Measurements from ENCODE around the gene TRAF2.
"Not testable (repeated sequence)": the region's sequence is repeated elsewhere in the genome, so short reads cannot be mapped to it uniquely, and the experiment has no call there.

The TRAF2 gene

DNA sequence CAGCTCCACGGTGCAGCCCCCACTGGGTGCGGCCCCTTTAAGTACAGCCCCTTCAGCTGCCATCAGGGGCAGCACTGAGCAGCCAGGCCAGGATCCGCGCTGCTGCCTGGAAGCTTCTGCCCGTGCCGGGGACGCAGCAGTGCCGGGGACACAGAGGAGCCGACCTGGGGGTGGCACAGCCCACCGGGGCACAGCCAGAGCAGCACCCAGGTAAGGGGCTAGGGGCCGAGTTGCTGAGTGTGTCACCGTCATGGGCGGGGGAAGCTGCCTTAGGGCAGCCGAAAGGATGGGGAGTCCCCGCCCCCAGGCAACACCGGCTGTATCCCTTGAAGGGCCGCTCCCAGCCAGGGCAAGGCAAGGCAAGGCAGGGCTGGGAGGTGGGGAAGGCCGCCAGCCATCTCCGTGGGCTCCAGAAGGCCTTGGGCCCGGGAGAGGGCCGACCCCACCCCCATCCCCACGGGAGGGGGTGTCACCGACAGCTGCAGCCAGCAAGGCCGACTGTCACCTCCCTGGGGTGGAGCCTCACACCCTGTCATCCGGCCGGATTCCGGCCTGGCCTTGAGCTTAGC lies 43.9 kb upstream of the TRAF2 start, which contains the start of gene AJM1:
AJM1 (plus strand) TSS at position 99 of the 569 bp plus-strand sequence. CDS start 1,937 bp downstream, outside the sequence.
- not testable (repeated sequence) for H3K4me1 ChIP-seq (ENCODE audit: insufficient read depth, low read length)

DNA sequence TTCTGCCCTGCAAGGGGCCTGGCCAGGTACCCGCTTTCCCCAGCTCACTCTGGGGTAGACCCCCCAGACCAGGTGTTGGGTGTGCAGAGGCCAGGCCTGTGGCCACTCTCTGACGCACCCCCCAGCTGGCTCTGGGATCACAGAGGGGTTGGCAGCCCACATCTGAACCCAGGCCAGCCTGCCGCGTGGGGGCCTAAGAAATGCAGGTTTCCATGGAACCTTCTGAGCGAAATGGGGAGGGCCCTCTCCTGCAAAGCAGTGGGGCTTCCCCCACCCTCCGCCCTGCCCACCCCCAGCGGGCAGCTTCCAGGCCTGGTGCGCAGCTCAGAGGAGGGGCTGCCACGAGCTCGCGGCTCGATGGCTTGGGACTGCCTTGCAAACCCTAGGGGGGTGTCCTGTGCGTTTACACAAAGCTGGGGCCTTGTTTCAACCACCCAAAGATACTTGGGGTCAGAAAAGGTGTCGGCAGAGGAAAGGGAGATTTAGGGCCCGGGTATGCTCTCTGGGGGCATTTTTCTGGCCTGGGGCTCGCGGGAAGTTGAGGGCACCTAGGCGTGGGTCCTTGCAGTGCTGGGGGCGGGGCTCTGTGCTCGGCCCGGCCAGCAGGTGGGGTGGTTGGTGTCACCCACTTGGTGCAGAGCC lies 43.0 kb upstream of the TRAF2 start:
- H3K36me3 ChIP-seq (ENCODE audit: insufficient read depth, low read length), result peaks cover 13% of the 10 kb centered on the region
- H3K27me3 ChIP-seq (ENCODE audit: insufficient read depth, low read length); H3K27ac ChIP-seq (ENCODE audit: low read depth, low read length); H3K4me3 ChIP-seq (ENCODE audit: low read length); H3K9me3 ChIP-seq (ENCODE audit: insufficient read depth, low read depth, low read length); H3K4me1 ChIP-seq (ENCODE audit: insufficient read depth, low read length); H3K9ac ChIP-seq (ENCODE audit: low read depth, low read length): not testable (repeated sequence)
- WGBS, result 59% methylated on average over 21 of the region's 21 CpGs

More for the DNA sequence above, 43.9 kb upstream of the TRAF2 start, which contains the start of gene AJM1:
- Histone ChIP-seq H3K4me3 (ENCODE audit: low read length) (peak within 1 kb of the TSS; percentile 28), H3K36me3 (ENCODE audit: insufficient read depth, low read length) (peaks cover 13% of the 10 kb centered on the region), H3K27ac (ENCODE audit: low read depth, low read length) (peak within 1 kb of the TSS; percentile 49; the same call in 1 of the 2 replicates)
- H3K27me3 ChIP-seq (ENCODE audit: insufficient read depth, low read length); H3K9me3 ChIP-seq (ENCODE audit: insufficient read depth, low read depth, low read length); H3K9ac ChIP-seq (ENCODE audit: low read depth, low read length): not testable (repeated sequence)
- WGBS, result 4% methylated on average over 19 of the region's 27 CpGs

DNA sequence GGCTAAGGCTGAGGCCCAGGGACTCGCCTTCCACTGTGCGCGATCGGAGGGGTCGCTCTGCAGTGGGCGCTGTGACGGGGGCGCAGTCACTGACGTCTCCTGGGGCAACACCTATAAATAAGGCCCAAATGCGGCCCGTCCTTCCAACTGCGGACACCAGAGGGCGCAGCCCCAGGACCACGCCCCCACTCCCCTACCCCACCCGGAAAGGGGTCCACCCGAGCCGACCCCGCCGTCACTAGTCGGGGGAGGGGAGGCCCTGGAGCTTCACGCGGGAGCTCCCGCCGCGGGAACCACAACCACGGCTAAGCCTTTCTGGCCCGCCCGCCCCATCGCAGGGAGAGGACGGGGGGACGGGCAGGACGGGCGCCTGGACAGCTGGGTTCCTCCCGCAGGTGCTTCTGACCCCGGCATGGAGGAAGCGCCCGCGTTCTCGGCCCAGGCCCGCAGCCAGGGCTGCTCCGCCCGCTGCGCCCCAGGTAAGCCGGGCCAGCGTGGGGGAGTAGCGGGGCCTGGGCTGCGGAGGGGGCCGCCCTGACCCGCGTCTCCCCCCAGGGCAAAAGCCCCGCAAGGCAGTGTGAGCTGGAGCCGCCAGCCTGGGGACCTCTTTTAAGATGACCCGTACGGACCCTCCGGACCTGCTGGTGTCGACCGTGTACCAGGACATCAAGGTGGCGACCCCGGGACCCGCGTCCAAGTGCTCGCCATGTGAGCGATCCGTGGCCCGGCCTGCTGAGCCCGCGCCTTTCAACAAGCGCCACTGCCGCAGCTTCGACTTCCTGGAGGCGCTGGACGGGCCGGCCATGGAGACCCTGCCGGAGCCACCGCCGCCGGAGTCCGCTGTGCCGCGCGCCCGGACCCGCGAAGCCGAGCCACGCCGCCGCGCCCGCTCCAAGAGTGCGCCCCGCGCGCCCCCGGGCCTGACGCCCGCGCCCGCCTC lies 42.2 kb upstream of the TRAF2 start:
- peaks cover 11% of the 10 kb centered on the region for H3K36me3 ChIP-seq (ENCODE audit: insufficient read depth, low read length)
- not testable (repeated sequence) for H3K4me3 ChIP-seq (ENCODE audit: low read length); H3K27ac ChIP-seq (ENCODE audit: low read depth, low read length); H3K4me1 ChIP-seq (ENCODE audit: insufficient read depth, low read length); H3K9me3 ChIP-seq (ENCODE audit: insufficient read depth, low read depth, low read length); H3K27me3 ChIP-seq (ENCODE audit: insufficient read depth, low read length); H3K9ac ChIP-seq (ENCODE audit: low read depth, low read length)
- 56% methylated on average over 99 of the region's 99 CpGs for WGBS

DNA sequence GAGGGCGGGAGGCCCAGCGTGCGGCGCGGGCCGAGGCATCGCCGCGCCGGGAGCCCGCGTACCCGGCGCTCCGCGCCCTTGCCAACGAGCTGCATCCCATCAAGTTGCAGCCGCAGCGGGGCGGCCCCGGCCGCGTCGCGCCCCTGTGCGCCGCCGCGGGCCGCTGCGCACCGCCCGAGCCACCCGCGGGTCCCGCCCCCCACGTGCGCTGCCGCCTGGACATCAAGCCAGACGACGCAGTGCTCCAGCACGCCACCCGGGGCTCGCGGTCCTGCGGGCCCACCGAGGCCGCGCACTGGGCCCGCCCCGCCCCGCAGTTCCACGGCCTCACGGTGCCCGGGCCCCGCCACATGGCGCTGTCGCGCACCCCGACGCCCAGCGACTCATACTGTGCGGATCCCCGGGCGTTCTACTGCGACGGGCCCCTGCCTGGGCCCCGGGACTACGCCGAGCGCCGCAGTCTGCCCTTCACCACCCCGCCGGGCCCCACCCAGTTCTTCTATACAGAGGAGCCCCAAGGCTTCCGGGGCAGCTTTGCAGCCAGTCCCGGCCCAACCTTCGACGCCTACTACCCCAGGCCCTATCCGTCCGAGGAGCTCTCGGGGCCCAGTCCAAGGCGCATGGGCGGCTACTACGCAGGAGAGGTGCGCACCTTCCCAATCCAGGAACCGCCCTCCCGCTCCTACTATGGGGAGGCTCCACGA lies 41.4 kb upstream of the TRAF2 start:
- Histone ChIP-seq H3K9ac (ENCODE audit: low read depth, low read length) (no peak overlapping the region), H3K36me3 (ENCODE audit: insufficient read depth, low read length) (peaks cover 3% of the 10 kb centered on the region), H3K4me3 (ENCODE audit: low read length) (no peak overlapping the region), H3K27ac (ENCODE audit: low read depth, low read length) (no peak overlapping the region), H3K4me1 (ENCODE audit: insufficient read depth, low read length) (peaks cover 9% of the 10 kb centered on the region; the same call in 1 of the 2 replicates), H3K9me3 (ENCODE audit: insufficient read depth, low read depth, low read length) (no peaks in the 10 kb centered on the region), H3K27me3 (ENCODE audit: insufficient read depth, low read length) (peaks cover 5% of the 10 kb centered on the region)
- 82% methylated on average over 88 of the region's 88 CpGs for WGBS

DNA sequence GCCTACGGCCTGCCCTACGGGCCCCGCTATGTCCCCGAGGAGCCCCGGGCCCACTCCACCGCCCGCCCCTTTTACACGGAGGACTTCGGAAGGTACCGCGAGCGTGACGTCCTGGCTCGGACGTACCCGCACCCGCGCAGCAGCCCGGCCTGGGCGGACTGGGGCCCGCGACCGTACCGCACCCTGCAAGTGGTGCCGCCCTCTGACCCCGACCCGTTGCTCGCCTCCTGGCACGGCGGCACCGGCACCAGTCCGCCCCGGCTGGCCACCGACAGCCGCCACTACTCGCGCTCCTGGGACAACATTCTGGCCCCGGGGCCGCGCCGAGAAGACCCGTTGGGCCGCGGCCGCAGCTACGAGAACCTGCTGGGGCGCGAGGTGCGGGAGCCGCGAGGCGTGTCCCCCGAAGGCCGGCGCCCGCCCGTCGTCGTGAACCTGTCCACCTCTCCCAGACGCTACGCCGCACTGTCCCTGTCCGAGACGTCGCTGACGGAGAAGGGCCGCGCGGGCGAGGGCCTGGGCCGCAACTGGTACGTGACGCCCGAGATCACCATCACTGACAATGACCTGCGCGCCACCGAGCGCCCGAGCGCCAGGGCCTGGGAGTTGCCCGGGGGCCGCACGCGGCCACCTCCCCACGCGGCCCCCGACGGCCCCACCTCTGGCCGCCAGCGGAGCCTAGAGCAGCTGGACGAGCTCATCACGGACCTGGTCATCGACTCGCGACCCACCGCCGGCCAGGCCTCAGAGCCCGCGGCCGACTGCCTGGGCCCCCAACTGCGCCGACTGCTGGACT lies 40.7 kb upstream of the TRAF2 start:
- no peak overlapping the region for H3K4me3 ChIP-seq (ENCODE audit: low read length)
- no peak overlapping the region for H3K9ac ChIP-seq (ENCODE audit: low read depth, low read length)
- no peaks in the 10 kb centered on the region for H3K9me3 ChIP-seq (ENCODE audit: insufficient read depth, low read depth, low read length)
- peaks cover 5% of the 10 kb centered on the region for H3K36me3 ChIP-seq (ENCODE audit: insufficient read depth, low read length)
- peaks cover 9% of the 10 kb centered on the region; the same call in 1 of the 2 replicates for H3K4me1 ChIP-seq (ENCODE audit: insufficient read depth, low read length)
- H3K27ac ChIP-seq (ENCODE audit: low read depth, low read length), result no peak overlapping the region
- WGBS, result 96% methylated on average over 102 of the region's 102 CpGs
- peaks cover 5% of the 10 kb centered on the region for H3K27me3 ChIP-seq (ENCODE audit: insufficient read depth, low read length)

DNA sequence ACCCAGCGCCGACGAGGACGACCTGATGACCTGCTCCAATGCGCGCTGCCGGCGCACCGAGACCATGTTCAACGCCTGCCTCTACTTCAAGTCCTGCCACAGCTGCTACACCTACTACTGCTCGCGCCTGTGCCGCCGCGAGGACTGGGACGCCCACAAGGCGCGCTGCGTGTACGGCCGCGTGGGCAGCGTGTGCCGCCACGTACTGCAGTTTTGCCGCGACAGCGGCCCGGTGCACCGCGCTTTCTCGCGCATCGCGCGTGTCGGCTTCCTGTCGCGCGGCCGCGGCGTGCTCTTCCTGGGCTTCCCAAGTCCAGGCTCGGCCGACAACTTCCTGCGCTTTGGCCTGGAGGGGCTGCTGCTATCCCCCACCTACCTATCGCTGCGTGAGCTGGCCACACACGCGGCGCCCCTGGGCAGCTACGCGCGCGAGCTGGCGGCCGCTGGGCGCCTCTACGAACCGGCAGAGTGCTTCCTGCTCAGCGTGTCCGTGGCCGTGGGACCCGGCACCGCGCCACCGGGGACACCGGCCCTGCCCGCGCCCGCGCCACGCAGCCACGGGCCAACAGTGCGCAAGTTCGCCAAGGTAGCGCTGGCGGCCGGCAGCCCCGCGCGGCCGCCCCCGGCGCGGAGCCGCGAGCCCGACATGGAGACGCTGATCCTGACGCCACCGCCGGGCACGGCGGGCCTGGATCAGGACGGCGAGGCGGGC lies 39.8 kb upstream of the TRAF2 start:
- 77% methylated on average over 98 of the region's 98 CpGs for WGBS
- peak overlapping the region; percentile 67 for H3K9ac ChIP-seq (ENCODE audit: low read depth, low read length)
- H3K27ac ChIP-seq (ENCODE audit: low read depth, low read length), result no peak overlapping the region; the same call in 1 of the 2 replicates
- peaks cover 2% of the 10 kb centered on the region; the same call in 1 of the 2 replicates for H3K4me1 ChIP-seq (ENCODE audit: insufficient read depth, low read length)
- H3K27me3 ChIP-seq (ENCODE audit: insufficient read depth, low read length), result peaks cover 5% of the 10 kb centered on the region
- no peaks in the 10 kb centered on the region for H3K9me3 ChIP-seq (ENCODE audit: insufficient read depth, low read depth, low read length)
- peak overlapping the region; percentile 60 for H3K4me3 ChIP-seq (ENCODE audit: low read length)
- H3K36me3 ChIP-seq (ENCODE audit: insufficient read depth, low read length), result peaks cover 14% of the 10 kb centered on the region

DNA sequence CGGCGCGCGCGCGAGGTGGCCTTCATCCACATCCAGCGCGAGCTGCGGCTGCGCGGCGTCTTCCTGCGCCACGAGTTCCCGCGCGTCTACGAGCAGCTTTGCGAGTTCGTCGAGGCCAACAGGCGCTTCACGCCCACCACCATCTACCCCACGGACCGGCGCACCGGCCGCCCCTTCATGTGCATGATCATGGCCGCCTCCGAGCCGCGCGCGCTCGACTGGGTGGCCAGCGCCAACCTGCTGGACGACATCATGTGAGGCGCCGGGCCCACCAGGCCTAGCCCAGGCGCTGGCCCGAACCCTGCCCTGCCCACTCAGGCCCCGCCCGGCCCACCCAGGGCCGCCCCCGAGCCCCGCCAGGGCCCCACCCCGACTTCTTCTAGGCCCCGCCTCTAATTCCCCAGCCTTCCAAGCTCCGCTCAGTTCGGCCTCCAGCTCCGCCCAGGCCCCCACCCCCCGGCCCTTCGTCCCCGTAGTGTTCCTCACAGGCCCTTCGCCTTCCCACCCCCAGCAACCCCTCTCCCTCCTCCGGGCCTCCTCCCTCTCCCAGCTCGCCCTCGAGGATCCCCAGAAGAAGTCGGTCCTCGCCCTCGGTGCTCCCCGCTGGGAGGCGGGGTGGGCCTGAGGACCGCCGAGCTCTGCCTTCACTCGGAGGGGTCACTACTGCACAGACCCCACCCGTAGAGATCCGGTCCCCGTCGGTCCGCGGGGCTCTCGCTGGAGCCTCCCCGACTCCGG lies 39.1 kb upstream of the TRAF2 start:
- Histone ChIP-seq H3K9me3 (ENCODE audit: insufficient read depth, low read depth, low read length) (no peaks in the 10 kb centered on the region), H3K9ac (ENCODE audit: low read depth, low read length) (peak overlapping the region; percentile 78), H3K27ac (ENCODE audit: low read depth, low read length) (peak overlapping the region; percentile 95; the same call in 1 of the 2 replicates), H3K4me3 (ENCODE audit: low read length) (peak overlapping the region; percentile 89), H3K27me3 (ENCODE audit: insufficient read depth, low read length) (peaks cover 5% of the 10 kb centered on the region), H3K4me1 (ENCODE audit: insufficient read depth, low read length) (no peaks in the 10 kb centered on the region), H3K36me3 (ENCODE audit: insufficient read depth, low read length) (peaks cover 17% of the 10 kb centered on the region)
- 16% methylated on average over 71 of the region's 75 CpGs for WGBS

DNA sequence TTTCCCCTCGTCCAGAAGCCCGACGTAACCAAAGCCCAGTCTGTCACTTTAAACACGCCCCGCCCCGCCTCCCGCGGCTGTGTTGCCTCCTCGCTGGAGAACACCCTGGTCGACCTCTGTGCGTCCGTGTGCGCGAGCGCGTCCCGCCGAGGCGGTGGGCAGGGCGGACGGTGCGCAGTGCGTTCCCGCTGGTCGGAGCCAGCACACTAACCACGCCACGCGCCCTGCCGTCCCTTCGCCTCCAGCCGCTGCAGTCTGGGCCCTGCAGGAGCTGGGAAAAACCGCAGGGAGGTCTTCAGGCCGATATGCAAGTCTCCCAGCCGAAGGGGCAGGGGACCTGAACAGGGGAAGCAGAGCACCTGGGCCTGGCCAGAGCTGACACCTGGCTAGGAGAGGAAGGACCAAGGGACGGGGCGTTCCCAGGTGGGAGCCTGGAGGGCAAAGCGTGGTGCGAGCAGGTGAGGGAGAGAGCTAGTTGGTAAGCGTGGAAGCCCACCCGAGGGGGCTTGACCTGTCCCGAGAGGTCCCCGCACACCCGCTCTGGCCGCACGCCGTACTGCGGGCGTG lies 38.4 kb upstream of the TRAF2 start:
- H3K36me3 ChIP-seq (ENCODE audit: insufficient read depth, low read length), result peaks cover 17% of the 10 kb centered on the region
- WGBS, result 1% methylated on average over 48 of the region's 48 CpGs
- H3K9ac ChIP-seq (ENCODE audit: low read depth, low read length), result peak overlapping the region; percentile 78
- no peaks in the 10 kb centered on the region for H3K9me3 ChIP-seq (ENCODE audit: insufficient read depth, low read depth, low read length)
- H3K27me3 ChIP-seq (ENCODE audit: insufficient read depth, low read length), result peaks cover 5% of the 10 kb centered on the region
- H3K4me3 ChIP-seq (ENCODE audit: low read length), result peak overlapping the region; percentile 89
- peak overlapping the region; percentile 95; the same call in 1 of the 2 replicates for H3K27ac ChIP-seq (ENCODE audit: low read depth, low read length)
- H3K4me1 ChIP-seq (ENCODE audit: insufficient read depth, low read length), result no peaks in the 10 kb centered on the region

DNA sequence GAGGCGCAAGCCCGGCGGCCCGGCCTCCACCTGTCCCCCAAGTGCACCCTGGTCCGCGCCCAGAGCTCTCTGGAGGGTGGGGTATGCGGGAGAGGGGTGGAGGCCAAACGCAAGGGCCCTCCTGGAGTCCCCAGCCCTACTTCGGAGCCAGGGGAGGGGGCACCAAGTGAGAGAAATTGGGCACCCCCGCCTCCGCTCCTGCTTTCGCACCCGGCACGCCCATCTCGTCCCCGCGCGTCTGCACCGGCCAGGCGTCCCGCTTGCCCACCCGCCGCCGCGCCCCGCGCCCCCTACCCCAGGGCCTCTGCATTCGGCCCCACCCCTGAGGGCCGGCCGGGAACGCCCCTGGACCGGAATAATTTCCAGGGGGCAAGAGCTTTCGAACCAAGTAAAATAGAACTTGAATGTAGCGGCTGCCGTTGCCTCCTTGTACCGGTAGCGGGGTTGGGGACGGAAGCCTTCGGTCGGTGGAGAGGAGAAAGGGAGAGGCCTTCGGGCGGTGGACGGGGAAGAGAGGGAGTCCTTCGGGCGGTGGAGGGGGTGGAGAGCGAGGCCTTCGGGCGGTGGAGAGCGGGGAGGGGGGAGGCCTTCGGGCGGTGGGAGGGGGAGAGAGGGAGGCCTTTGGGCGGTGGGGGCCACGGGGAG lies 37.8 kb upstream of the TRAF2 start:
- H3K27ac ChIP-seq (ENCODE audit: low read depth, low read length), result peak overlapping the region; percentile 95; the same call in 1 of the 2 replicates
- WGBS, result under 1% methylated on average over 53 of the region's 53 CpGs
- peaks cover 5% of the 10 kb centered on the region for H3K27me3 ChIP-seq (ENCODE audit: insufficient read depth, low read length)
- H3K9ac ChIP-seq (ENCODE audit: low read depth, low read length), result peak overlapping the region; percentile 78
- H3K4me1 ChIP-seq (ENCODE audit: insufficient read depth, low read length), result no peaks in the 10 kb centered on the region
- H3K4me3 ChIP-seq (ENCODE audit: low read length), result peak overlapping the region; percentile 89
- H3K9me3 ChIP-seq (ENCODE audit: insufficient read depth, low read depth, low read length), result no peaks in the 10 kb centered on the region
- peaks cover 17% of the 10 kb centered on the region for H3K36me3 ChIP-seq (ENCODE audit: insufficient read depth, low read length)
